Amniotic epithelial cell (primary cell): ENCODE measurements around the gene LRP11.
"Not testable (repeated sequence)": the region's sequence is repeated elsewhere in the genome, so short reads cannot be mapped to it uniquely, and the experiment has no call there.

Experiments used
- DNase-seq: peaks from one replicate; pipeline ENCODE4 v3.0.0-alpha.2; 2010; ENCODE audit warnings: low read depth

Gene LRP11

GRCh38 chr6:149897855-149898744 lies 33.9 kb upstream of the LRP11 start, which contains the start of gene RAET1E:
Gene RAET1E (minus strand): TSS chr6:149898113. CDS start chr6:149890901, 7,212 bp downstream.
- no peak for DNase-seq

DNA sequence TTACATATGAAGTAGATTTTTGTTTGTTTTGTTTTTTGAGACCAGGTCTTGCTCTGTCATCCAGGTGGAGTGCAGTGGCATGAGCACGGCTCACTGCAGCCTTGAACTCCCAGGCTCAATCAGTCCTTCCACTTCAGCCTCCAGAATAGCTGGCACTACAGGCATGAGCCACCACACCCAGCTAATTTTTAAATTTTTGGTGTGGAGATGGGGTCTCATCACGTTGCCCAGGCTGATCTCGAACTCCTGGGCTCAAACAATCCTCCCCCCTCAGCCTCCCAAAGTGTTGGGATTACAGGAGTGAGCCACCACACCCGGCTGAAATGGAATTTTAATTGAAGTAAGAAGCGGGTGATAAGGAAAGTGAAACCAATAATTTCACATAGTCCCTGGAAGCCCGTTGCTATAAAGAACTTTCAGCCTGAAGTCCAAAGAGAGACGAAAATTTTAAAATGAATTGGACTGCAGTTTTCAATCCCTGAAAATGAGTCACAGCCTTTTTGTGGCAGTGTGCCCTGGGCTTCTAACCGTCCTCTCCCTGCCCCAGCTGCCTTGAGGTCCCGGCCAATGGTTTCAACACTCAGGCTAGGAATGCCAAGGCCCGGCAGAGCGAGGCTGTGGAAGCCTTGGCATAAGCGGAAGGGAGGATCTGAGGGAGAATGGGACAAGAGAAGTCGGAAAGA lies 33.0 kb upstream of the LRP11 start:
- DNase-seq: peak; percentile 80

DNA sequence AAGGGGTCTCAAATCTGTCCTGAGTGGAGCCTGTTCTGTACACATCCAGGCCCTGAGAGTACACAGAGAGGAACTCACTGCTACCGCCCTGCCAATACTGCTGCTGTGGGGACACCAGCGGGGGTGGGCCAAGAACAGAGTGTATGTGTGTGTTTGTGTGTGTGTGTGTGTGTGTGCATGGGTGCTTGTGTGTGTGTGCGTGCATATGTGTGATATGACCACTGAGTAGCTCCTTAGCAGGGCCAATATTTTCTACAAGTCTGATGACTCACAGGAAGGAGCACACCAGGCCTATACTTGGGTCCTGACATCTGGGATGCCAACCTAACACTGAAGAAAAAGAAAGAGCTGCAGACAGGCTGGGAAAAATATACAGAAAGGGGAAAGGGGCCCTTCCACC lies 32.3 kb upstream of the LRP11 start:
- DNase-seq: peak; percentile 13

DNA sequence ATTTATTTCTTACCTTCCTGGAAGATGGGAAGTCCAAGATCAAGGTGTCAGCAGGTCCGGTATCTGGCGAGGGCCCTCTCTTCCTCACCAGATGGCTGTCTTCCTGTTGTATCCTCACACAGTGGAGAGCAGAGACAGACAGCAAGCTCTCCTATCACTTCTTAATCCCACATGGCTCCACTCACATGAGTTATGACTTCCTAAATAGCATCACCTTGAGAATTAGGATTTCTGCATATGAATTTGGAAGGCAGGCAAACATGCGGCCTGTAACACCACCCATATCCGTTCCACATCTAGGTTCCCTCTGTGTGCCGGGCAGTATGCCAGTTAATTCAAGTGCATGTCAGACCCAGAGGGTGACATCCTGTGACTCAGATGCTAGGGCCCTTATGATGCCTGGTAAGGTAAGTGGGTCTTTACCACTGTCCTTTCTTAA lies 31.7 kb upstream of the LRP11 start:
- peak; percentile 13 for DNase-seq

DNA sequence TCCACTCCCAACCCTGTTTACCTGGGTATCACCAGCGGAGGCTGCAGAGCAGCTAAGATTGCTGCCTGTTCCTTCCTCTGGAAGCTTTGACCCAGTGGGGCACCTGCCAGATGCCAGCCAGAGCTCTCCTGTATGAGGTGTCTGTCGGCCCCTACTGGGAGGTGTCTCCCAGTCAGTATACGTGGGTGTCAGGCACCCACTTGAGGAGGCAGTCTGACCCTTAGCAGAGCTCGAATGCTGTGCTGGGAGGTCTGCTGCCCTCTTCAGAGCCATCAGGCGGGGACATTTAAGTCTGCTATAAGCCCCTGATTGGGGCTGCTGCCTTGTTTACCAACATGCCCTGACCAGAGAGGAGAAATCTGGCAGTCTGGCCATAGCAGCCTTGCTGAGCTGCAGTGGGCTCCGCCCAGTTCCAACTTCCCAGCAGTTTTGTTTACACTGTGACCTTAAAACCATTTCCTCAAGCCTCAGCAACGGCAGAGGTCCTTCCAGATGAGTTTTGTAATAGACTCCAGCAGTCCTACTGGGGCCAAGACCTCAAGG lies 31.0 kb upstream of the LRP11 start:
- peak; percentile 43 for DNase-seq

DNA sequence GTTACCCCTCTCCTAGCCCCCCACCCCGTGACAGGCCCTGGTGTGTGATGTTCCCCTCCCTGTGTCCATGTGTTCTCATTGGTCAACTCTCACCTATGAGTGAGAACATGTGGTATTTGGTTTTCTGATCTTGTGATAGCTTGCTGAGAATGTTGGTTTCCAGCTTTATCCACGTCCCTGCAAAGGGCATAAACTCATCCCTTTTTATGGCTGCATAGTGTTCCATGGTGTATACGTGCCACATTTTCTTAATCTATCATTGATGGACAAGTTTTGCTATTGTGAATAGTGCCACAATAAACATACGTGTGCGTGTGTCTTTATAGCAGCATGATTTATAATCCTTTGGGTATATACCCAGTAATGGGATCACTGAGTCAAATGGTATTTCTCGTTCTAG lies 27.7 kb upstream of the LRP11 start:
- not testable (repeated sequence) for DNase-seq

DNA sequence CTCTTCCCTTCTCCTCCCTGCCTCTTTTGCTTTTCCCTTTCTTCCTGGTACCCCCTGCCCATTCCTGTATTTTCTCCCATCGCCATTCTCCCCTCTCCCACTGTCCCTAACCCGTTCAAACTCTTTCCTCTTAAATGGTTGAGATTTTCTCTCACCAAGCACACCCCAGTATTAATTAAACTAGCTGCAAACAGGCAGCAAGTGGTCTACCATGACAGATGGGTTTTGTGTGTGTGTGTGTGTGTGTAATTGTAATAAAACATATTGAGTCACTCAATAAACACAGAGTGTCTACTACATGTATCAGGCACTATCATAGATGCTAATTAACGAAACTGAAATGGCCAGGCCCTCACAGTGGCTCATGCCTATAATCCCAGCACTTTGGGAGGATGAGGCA lies 27.1 kb upstream of the LRP11 start:
- no peak for DNase-seq

DNA sequence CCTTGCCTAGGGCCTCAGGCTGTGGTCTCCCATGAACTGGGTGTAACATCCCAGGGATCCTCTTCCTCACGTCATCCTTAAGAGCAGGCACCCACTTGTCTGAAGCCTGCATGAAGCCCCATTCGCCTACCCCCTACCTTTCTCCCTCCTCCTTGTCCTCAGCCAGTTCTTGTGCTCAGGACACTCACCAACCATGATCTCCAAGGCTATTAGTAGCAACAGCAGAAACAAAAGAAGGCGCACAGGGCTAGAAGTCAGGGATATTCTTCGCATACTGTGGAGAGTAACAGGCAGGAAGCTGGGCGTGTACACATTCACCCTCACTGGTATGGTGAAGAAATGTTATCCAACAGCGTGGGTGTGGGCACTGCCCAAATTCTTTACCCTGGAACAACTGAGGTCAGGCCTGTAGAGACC lies 26.5 kb upstream of the LRP11 start:
- no peak for DNase-seq

DNA sequence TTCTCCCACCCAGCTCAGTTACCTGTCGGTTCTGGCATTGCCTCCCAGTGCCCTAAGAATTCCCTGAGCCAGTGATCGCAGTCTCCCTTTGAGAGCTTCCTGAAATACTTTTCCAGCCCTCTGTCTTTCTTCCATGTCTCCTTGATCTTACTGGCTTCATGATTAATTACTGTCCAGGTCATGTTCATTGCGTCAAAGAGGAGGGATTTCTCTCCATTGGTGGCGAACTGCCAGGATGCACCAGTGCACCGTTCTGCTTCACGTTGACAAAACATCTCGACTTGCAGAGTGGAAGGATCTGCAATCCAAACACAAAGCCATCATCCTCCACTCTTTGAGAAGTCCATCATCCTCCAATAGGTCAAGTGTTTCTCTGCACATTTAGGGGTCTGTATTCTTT lies 25.2 kb upstream of the LRP11 start:
- peak; percentile 56 for DNase-seq

GRCh38 chr6:149888659-149889058 lies 24.5 kb upstream of the LRP11 start:
- peak; percentile 60 for DNase-seq

- peak; percentile 13 for DNase-seq
These were observed 23.9 kb upstream of the LRP11 start for GRCh38 chr6:149888093-149888492.

DNA sequence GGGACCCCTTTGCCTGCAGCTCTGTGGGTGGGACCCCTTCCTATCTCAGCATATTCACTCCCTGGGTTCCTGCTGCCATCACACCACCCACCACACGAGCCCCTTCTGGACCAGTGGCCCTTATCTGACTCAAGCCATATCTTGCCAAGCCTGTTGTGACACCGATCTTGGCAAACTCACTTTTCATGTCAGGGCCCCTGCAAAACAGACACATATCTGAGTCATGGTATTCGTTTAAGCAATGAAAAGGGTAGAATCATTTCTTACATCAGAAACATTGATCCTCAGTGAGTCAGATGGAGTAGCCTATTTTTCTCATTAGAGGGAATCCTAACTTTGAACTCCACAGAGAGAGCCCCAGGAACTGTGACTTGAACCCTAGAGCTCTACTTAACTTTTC lies 23.2 kb upstream of the LRP11 start:
- peak; percentile 51 for DNase-seq

DNA sequence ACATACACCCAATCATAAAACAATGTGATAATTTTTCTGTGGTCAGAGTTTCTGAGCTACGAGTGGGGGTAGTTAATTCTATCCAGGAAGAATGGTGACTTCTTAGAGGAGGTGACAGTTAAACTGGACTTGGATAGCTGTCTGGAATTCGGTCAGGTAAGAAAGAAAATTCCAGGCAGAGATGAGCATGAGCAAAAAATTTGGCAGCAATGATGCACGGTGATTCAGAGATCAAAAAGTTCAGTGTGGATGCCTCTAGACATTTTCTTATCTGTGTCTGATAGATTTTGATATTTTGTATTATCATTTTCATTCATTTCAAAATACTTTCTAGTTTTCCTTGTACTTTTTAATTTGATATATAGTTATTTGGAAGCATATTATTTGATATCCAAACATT lies 21.7 kb upstream of the LRP11 start:
- no peak for DNase-seq

DNA sequence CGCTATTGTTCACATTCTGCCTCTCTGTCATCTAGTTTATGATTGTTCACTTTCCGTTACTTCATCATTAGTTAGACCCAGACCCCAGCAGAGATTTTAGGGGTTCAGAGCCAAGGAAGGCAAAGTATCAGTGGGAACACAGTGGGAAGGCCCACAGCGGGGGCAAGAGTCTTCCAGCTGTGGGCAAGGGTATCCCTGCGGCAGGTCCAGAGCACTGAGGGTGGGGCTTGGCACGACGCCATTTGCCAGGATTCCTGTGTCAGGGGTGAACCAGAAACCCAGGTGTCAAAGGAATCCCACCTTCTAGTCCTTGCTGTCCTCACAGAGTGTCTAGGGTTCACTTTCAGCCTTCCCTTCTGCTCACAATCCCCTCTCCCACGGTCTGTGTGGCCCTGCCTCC lies 20.5 kb upstream of the LRP11 start:
- no peak for DNase-seq

DNA sequence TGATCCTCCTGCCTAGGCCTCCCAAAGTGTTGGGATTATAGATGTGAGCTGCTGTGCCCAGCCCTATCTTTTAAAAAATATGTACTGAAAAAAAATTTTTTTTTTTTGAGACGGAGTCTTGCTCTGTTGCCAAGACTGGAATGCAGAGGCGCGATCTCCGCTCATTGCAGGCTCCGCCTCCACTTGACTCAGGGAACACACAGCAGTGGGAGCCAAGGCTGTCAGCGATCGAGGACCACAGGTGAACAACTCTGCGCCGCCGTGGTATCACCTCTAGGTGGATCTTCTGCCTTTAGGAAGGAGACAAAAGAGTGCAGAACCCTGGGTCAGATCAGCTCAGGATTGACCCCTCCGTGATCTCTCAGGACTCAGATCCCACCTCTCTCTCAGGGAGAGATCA lies 20.1 kb upstream of the LRP11 start:
- peak; percentile 58 for DNase-seq

- DNase-seq: no peak
These were observed 17.7 kb upstream of the LRP11 start for GRCh38 chr6:149881860-149882259.

DNA sequence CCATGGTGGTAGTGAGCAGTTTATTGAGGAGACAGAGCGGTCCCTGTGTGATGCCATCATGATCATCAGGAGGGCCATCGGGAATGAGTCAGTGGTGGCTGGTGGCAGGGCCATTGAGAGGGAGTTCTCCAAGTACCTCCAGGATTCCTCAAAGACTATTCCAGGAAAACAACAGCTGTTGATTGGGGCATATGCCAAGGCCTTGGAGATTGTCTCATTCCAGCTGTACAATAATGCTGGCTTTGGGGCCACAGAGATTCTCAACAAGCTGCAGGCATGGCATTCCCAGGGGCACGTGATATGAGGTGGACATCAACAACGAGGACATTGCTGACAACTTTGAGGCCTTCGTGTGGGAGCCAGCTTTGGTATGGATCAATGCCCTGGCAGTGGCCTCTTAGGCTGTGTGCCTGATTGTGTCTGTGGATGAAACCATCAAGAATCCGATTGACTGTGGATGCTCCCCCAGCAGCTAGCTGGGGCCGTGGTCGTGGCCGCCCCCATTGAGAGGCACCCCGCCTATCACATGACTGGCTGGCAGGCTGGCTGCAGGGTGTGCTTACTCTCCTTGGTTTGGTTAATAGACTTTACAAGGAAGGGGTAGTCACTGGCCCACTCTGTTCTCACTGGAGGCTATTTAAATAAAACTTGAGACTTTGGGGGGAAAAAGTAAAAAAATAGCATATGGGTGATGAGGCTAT lies 17.1 kb upstream of the LRP11 start:
- DNase-seq: no peak

GRCh38 chr6:149877659-149878058 lies 13.5 kb upstream of the LRP11 start:
- DNase-seq: no peak

- DNase-seq: no peak
These were observed 12.2 kb upstream of the LRP11 start for GRCh38 chr6:149876241-149876933.

DNA sequence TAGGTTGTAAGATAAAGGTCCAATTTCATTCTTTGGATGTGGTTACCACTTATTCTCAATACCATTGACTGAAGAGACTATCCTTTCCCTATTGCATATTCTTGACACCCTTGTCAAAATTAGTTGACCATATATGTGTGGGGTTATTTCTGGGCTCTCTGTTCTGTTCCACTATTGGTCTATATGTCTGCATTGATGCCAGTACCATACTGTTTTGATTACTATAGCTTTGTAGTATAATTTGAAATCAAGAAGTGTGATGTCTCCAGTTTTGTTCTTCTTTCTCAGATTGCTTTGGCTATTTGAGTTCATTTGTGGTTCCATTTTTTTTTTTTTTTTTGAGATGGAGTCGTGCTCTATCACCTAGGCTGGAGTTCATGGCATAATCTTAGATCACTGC lies 8.1 kb upstream of the LRP11 start:
- no peak for DNase-seq

DNA sequence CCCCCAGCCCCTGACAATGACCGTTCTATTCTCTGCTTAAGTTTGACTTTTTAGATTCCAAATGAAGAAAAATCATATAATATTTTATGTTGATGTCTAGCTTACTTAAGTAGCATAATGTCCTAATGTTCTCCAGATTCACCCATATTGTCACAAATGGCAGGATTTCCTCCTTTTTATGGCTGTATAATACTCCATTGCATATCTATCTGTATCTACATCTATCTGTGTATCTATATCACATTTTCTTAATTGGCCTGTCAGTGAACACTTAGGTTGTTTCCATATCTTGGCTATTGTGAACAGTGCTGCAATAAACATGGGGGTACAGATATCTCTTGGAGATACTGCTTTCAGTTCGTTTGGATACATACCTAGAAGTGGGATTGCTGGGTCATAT lies 7.0 kb upstream of the LRP11 start:
- DNase-seq: no peak
